Right lobe of liver (tissue), 4 donors: ENCODE data around the gene ITGA3.

Experiments used
- CTCF ChIP-seq, 4 donors: fragments of 200-600 bp in 3 of 4; fragments of 450-650 bp in 1 of 4; IDR thresholded peaks; one replicate each; pipeline versions ENCODE4 v1.5.1 to v1.8.0; 2016 to 2022; ENCODE audit warnings: antibody characterized with exemption in 4 of 4, mild to moderate bottlenecking in 2 of 4
- POLR2A ChIP-seq: fragments of 450-650 bp; IDR thresholded peaks from one replicate; pipeline ENCODE4 v1.6.1; 2017; ENCODE audit warnings: antibody characterized with exemption, mild to moderate bottlenecking
- donor health status: DM: no; HTN: no; CAD: no.
- donor health status: DM: no; HTN: no; CAD: no.
- donor health status: DM: no; HTN: yes; CAD: no.

- TF ChIP-seq CTCF (IDR thresholded peaks at IDR 0.05) (no peak), POLR2A (no peak)
Measured at GRCh38 chr17:50070908-50071680, 15.2 kb downstream of the ITGA3 start.
